SK-N-SH (cell line): ENCODE results near the gene MYL1.

Experiments
- CHD2 ChIP-seq: fragments of 150-350 bp; IDR thresholded peaks from 2 replicates; pipeline ENCODE4 v1.6.1; 2018; ENCODE audit warnings: low read length; ENCODE audit not compliant: partially characterized antibody
- CTCF ChIP-seq: fragments of 200-600 bp; sonication (generic); IDR thresholded peaks from 2 replicates; pipeline ENCODE4 v1.6.1; 2017; ENCODE audit warnings: antibody characterized with exemption, mild to moderate bottlenecking, moderate library complexity
- EP300 ChIP-seq, 2 experiments: IDR thresholded peaks; 2 replicates each; pipeline versions ENCODE4 v1.4.0 to v1.6.1; 2012; ENCODE audit warnings: borderline replicate concordance in 1 of 2, low read depth in 1 of 2, low read length in 1 of 2
- FOXM1 ChIP-seq: IDR thresholded peaks from 2 replicates; pipeline ENCODE4 v1.4.0; 2012; ENCODE audit warnings: low read depth, mild to moderate bottlenecking
- GABPA ChIP-seq: IDR thresholded peaks from 2 replicates; pipeline ENCODE4 v1.4.0; 2012; ENCODE audit warnings: low read depth, mild to moderate bottlenecking
- MAX ChIP-seq: IDR thresholded peaks from 2 replicates; pipeline ENCODE4 v1.4.0; 2012; ENCODE audit warnings: low read depth
- POLR2AphosphoS5 ChIP-seq: IDR thresholded peaks from 2 replicates; pipeline ENCODE4 v1.6.1; 2012; ENCODE audit warnings: low read depth, low read length
- RAD21 ChIP-seq: IDR thresholded peaks from 2 replicates; pipeline ENCODE4 v1.6.1; 2012; ENCODE audit warnings: mild to moderate bottlenecking, low read length
- RFX5 ChIP-seq: IDR thresholded peaks from 2 replicates; pipeline ENCODE4 v1.6.1; 2012; ENCODE audit warnings: mild to moderate bottlenecking, improper control_type of control experiment, low read length
- TCF12 ChIP-seq: IDR thresholded peaks from 2 replicates; pipeline ENCODE4 v1.4.0; 2012
- USF1 ChIP-seq: IDR thresholded peaks from 2 replicates; pipeline ENCODE4 v1.4.0; 2012; ENCODE audit warnings: low read depth, borderline replicate concordance
- YY1 ChIP-seq: IDR thresholded peaks from 2 replicates; pipeline ENCODE4 v1.4.0; 2012; ENCODE audit warnings: low read depth, mild to moderate bottlenecking

DNA sequence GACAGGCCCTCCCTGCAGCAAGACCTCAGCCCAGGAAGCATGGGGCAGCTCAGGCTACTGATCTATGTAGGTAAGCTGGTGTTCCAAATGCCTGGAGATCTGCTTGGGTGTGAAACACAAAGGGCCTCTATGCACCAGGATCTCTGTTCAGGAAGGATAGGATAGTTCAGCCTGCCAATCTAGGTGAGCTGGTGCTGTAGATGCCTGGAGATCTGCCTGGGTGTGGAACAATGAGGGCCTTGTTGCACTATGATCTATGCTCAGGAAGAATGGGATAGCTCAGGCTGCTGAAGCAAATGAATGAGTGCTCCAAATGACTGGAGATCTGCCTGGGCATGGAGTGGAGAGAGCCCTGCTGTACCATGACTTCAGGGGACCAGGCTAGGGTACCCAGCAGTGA lies 48.9 kb upstream of the MYL1 start:
- TF ChIP-seq EP300 (IDR thresholded peaks at IDR 0.05; ENCODE audit: borderline replicate concordance in 1 of 2, low read depth in 1 of 2, low read length in 1 of 2): no peak
- TF ChIP-seq POLR2AphosphoS5: no peak
- TF ChIP-seq YY1: no peak
- TF ChIP-seq CTCF: no peak
- TF ChIP-seq CHD2: no peak
- no peak for TF ChIP-seq GABPA
- TF ChIP-seq FOXM1: no peak
- no peak for TF ChIP-seq TCF12
- no peak for TF ChIP-seq RFX5
- no peak for TF ChIP-seq RAD21
- no peak for TF ChIP-seq MAX
- TF ChIP-seq USF1: no peak
